ENCODE results near the gene RPS6KA2.

- no peak for TF ChIP-seq POLR2A (IDR thresholded peaks at IDR 0.05)
- no peak for TF ChIP-seq CTCF (IDR thresholded peaks at IDR 0.05)
These were observed 59.9 kb downstream of the RPS6KA2 start for GRCh38 chr6:166567107-166567506.
